Keratinocyte (primary cell): ENCODE results near the gene RRP12.
A peak's percentile ranks its signal among the peaks of the same experiment; 100 is the strongest.

Source experiments
- EZH2 ChIP-seq: IDR thresholded peaks from one replicate; pipeline ENCODE4 v1.6.1; 2012; ENCODE audit warnings: inconsistent platforms, mild to moderate bottlenecking, low read length, moderate library complexity
- TF ChIP-seq, protein P1 (sequence below), 3 experiments: IDR thresholded peaks in 1 of 3; conservative IDR thresholded peaks in 1 of 3; optimal IDR thresholded peaks in 1 of 3; 2 replicates in 2 of 3; 3 replicates in 1 of 3; pipeline versions ENCODE3 to v1.5.1; 2011; ENCODE audit warnings: low read length in 3 of 3, mild to moderate bottlenecking in 3 of 3, moderate library complexity in 2 of 3, control low read depth in 1 of 3, inconsistent platforms in 1 of 3; ENCODE audit not compliant: insufficient read depth in 2 of 3; ENCODE audit errors: extremely low read depth in 1 of 3

- TF ChIP-seq, protein P1, sequence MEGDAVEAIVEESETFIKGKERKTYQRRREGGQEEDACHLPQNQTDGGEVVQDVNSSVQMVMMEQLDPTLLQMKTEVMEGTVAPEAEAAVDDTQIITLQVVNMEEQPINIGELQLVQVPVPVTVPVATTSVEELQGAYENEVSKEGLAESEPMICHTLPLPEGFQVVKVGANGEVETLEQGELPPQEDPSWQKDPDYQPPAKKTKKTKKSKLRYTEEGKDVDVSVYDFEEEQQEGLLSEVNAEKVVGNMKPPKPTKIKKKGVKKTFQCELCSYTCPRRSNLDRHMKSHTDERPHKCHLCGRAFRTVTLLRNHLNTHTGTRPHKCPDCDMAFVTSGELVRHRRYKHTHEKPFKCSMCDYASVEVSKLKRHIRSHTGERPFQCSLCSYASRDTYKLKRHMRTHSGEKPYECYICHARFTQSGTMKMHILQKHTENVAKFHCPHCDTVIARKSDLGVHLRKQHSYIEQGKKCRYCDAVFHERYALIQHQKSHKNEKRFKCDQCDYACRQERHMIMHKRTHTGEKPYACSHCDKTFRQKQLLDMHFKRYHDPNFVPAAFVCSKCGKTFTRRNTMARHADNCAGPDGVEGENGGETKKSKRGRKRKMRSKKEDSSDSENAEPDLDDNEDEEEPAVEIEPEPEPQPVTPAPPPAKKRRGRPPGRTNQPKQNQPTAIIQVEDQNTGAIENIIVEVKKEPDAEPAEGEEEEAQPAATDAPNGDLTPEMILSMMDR (optimal IDR thresholded peaks at IDR 0.05 in 1 of 3, IDR thresholded peaks at IDR 0.05 in 1 of 3, conservative IDR thresholded peaks at IDR 0.05 in 1 of 3; ENCODE audit: extremely low read depth in 1 of 3, insufficient read depth in 2 of 3, low read length in 3 of 3) = peak; percentile 59 to 99 (median 85)
- no peak for TF ChIP-seq EZH2
Measured at GRCh38 chr10:97425964-97426775, 25.0 kb upstream of the RRP12 start, which contains the start of gene PGAM1.
